Measurements from ENCODE around the gene IGSF11. TPM values are rescaled to one million over a fixed set of nuclear protein-coding genes. Genes with fewer than 3 reads are reported as not detected.

Gene IGSF11
- total RNA-seq, 1 donor from 2014 or later = 3.1 TPM

Other genes with a start within 250 kb of the IGSF11 start
- gene TEX55, start 111.3 kb upstream of the IGSF11 start, total RNA-seq = not detected
- 0.11 TPM for gene UPK1B, start 138.8 kb upstream of the IGSF11 start, total RNA-seq
- 12.0 TPM for gene B4GALT4, start 206.0 kb upstream of the IGSF11 start, total RNA-seq